ENCODE results near the gene TXNDC16. TPM values are rescaled to one million over a fixed set of nuclear protein-coding genes. Genes with fewer than 3 reads are reported as not detected.
"Not testable (repeated sequence)": the region's sequence is repeated elsewhere in the genome, so short reads cannot be mapped to it uniquely, and the experiment has no call there.

TXNDC16 gene
- total and polyA plus RNA-seq, 10 donors = 1.5 to 18.1 (median 14.9) TPM

DNA sequence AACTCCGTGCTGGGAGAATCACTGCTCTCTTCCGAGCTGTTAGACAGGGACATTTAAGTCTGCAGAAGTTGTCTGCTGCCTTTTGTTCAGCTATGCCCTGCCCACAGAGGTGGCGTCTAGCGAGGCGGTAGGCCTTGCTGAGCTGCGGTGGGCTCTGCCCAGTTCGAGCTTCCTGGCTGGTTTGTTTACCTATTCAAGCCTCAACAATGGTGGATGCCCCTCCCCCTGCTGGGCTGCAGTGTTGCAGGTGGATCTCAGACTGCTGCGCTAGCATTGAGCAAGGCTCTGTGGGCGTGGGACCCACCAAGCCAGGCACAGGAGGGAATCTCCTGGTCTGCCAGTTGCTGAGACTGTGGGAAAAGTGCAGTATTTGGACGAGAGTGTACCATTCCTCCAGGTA lies 44.0 kb upstream of the TXNDC16 start:
- Histone ChIP-seq H3K27ac (no peak overlapping the region), H3K36me3 (no peaks in the 10 kb centered on the region), H3K9me3 (peaks cover 0 to 22% (median 15%) of the 10 kb centered on the region in 8 donors), H3K4me1 (no peaks in the 10 kb centered on the region), H3K4me3 (no peak overlapping the region), H3K27me3 (replicated peaks in 1 of 7) (no peaks in the 10 kb centered on the region)
- 86 to 96% (median 91%) methylated on average over 6 to 10 of the region's 10 CpGs for WGBS, 5 donors
- intact Hi-C loops (cut with DNase I; ENCODE audit: low total_unique reads) = no loop called here
- DNase-seq = no peak
- TF ChIP-seq, protein P1, sequence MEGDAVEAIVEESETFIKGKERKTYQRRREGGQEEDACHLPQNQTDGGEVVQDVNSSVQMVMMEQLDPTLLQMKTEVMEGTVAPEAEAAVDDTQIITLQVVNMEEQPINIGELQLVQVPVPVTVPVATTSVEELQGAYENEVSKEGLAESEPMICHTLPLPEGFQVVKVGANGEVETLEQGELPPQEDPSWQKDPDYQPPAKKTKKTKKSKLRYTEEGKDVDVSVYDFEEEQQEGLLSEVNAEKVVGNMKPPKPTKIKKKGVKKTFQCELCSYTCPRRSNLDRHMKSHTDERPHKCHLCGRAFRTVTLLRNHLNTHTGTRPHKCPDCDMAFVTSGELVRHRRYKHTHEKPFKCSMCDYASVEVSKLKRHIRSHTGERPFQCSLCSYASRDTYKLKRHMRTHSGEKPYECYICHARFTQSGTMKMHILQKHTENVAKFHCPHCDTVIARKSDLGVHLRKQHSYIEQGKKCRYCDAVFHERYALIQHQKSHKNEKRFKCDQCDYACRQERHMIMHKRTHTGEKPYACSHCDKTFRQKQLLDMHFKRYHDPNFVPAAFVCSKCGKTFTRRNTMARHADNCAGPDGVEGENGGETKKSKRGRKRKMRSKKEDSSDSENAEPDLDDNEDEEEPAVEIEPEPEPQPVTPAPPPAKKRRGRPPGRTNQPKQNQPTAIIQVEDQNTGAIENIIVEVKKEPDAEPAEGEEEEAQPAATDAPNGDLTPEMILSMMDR (IDR thresholded peaks at IDR 0.05 in 8 of 11, conservative IDR thresholded peaks at IDR 0.05 in 3 of 11) = no peak
- TF ChIP-seq POLR2A (IDR thresholded peaks at IDR 0.05) (no peak), POLR2AphosphoS5 (IDR thresholded peaks at IDR 0.05) (no peak)

DNA sequence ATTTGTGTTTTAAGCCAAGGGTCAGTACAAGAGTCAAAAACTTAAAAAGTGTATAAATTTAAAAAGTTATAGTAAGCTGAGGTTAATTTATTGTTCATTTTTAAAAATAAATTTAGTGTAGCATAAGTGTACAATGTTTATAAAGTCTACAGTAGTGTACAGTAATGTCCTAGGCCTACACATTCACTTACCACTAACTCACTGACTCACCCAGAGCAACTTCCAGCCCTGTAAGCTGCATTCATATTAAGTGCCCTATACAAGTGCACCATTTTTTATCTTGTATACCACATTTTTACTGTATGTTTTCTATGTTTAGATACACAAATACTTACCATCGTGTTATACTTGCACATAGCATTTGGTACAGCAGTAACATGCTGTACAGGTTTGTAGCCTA lies 38.0 kb upstream of the TXNDC16 start:
- Histone ChIP-seq H3K4me3 (no peak overlapping the region), H3K36me3 (no peaks in the 10 kb centered on the region), H3K27ac (no peak overlapping the region), H3K9me3 (peaks cover 0 to 26% (median 14%) of the 10 kb centered on the region in 8 donors), H3K4me1 (no peaks in the 10 kb centered on the region), H3K27me3 (replicated peaks in 1 of 7) (no peaks in the 10 kb centered on the region)
- no peak for TF ChIP-seq POLR2AphosphoS5 (IDR thresholded peaks at IDR 0.05)
- no peak for TF ChIP-seq POLR2A (IDR thresholded peaks at IDR 0.05)
- TF ChIP-seq, protein P1 (IDR thresholded peaks at IDR 0.05 in 8 of 11, conservative IDR thresholded peaks at IDR 0.05 in 3 of 11) = no peak
- intact Hi-C loops (cut with DNase I; ENCODE audit: low total_unique reads) = no loop called here
- no peak for DNase-seq
- WGBS, 5 donors = 91 to 100% (median 98%) methylated on average over 1 of the region's 1 CpG

DNA sequence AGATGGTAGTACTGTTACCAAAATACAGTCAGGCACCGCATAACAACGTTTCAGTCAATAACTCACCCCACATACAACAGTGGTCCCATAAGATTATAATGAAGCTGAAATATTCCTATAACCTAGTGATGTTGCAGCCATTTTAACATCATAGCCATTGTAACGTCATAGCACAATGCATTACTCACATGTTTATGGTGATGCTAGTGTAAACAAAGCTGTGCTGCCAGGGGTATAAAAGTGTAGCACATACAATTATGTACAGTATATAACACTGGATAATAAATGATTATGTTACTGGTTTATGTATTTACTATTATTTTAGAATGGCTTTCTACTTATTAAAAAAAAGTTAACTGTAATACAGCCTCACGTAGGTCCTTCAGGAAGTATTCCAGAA lies 37.3 kb upstream of the TXNDC16 start:
- Histone ChIP-seq H3K27ac (no peak overlapping the region), H3K36me3 (no peaks in the 10 kb centered on the region), H3K27me3 (replicated peaks in 1 of 7) (no peaks in the 10 kb centered on the region), H3K4me1 (no peaks in the 10 kb centered on the region), H3K4me3 (no peak overlapping the region), H3K9me3 (peaks cover 0 to 19% (median 8%) of the 10 kb centered on the region in 8 donors)
- TF ChIP-seq POLR2AphosphoS5 (IDR thresholded peaks at IDR 0.05) = no peak
- no peak for TF ChIP-seq POLR2A (IDR thresholded peaks at IDR 0.05)
- TF ChIP-seq, protein P1 (IDR thresholded peaks at IDR 0.05 in 8 of 11, conservative IDR thresholded peaks at IDR 0.05 in 3 of 11) = no peak
- intact Hi-C loops (cut with DNase I; ENCODE audit: low total_unique reads) = no loop called here
- 81 to 87% (median 84%) methylated on average over 4 of the region's 4 CpGs for WGBS, 5 donors
- no peak for DNase-seq

DNA sequence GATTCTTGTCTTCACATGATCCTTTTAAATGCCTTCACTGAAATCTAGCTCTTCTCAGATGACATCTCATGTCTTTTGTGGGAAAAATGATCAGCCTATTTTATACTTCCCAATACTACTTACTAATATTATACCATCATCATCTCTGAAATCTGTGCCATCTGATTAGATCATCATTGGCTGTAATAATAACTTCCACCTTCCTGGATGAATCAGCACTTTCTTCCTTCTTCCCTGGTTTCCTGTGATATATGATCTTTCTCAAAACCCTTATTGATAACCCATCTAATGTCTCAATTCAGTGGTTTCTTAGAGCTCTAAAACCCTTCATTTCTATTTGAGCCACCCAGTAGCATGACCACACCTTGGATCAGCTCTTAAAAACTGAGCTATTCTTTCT lies 31.2 kb upstream of the TXNDC16 start:
- H3K4me1 ChIP-seq = no peaks in the 10 kb centered on the region
- H3K9me3 ChIP-seq = no peaks in the 10 kb centered on the region
- no peak overlapping the region for H3K4me3 ChIP-seq
- TF ChIP-seq POLR2AphosphoS5 (IDR thresholded peaks at IDR 0.05) (no peak), POLR2A (IDR thresholded peaks at IDR 0.05) (no peak)
- H3K36me3 ChIP-seq = no peaks in the 10 kb centered on the region
- no peaks in the 10 kb centered on the region for H3K27me3 ChIP-seq (replicated peaks in 1 of 7)
- DNase-seq = no peak
- no peak overlapping the region for H3K27ac ChIP-seq
- intact Hi-C loops (cut with DNase I; ENCODE audit: low total_unique reads) = no loop called here

DNA sequence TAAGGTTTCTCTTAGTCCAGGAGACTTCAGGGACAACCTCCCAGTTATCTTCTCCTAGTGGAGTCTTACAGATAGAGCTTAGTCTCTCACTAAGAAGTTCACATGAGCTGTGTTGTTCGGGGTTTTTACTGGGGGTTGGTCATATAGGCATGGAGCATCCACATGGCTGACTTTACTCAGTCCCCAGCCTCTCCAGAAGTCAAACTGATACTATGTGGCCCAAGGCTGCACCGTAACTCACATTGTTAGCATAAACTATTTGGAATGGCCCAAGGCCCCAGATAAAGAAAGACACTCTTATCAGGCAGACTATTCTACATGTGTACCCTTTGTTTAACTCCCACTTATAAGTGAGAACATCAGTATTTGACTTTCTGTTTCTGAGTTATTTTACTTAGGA lies 23.6 kb upstream of the TXNDC16 start:
- WGBS, 5 donors = 88 to 96% (median 93%) methylated on average over 2 of the region's 2 CpGs
- H3K27me3 ChIP-seq (replicated peaks in 1 of 7) = no peaks in the 10 kb centered on the region
- TF ChIP-seq POLR2A (IDR thresholded peaks at IDR 0.05) (no peak), POLR2AphosphoS5 (IDR thresholded peaks at IDR 0.05) (no peak)
- TF ChIP-seq, protein P1 (IDR thresholded peaks at IDR 0.05 in 8 of 11, conservative IDR thresholded peaks at IDR 0.05 in 3 of 11) = no peak
- no peak overlapping the region for H3K4me3 ChIP-seq
- intact Hi-C loops (cut with DNase I; ENCODE audit: low total_unique reads) = no loop called here
- H3K27ac ChIP-seq = no peak overlapping the region
- peaks cover 3 to 37% (median 33%) of the 10 kb centered on the region in 8 donors for H3K9me3 ChIP-seq
- DNase-seq = no peak
- H3K4me1 ChIP-seq = no peaks in the 10 kb centered on the region
- H3K36me3 ChIP-seq = no peaks in the 10 kb centered on the region

DNA sequence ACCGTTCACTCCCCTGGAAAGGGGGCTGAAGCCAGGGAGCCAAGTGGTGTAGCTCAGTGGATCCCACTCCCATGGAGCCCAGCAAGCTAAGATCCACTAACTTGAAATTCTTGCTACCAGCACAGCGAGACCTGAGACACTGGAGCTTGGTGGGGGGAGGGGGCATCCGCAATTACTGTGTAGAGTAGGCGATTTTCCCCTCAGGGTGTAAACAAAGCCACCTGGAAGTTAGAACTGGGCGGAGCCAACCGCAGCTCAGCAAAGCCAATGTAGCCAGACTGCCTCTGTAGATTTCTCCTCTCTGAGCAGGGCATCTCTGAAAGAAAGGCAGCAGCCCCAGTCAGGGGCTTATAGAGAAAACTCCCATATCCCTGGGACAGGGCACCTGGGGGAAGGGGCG lies 16.1 kb upstream of the TXNDC16 start:
- intact Hi-C loops (cut with DNase I; ENCODE audit: low total_unique reads); H3K27me3 ChIP-seq (replicated peaks in 1 of 7); H3K36me3 ChIP-seq; H3K4me3 ChIP-seq; DNase-seq; H3K4me1 ChIP-seq; H3K27ac ChIP-seq: not testable (repeated sequence)
- H3K9me3 ChIP-seq = peaks cover 3 to 50% (median 39%) of the 10 kb centered on the region in 8 donors
- 88 to 98% (median 95%) methylated on average over 6 to 7 of the region's 7 CpGs for WGBS, 5 donors

Data from spleen (tissue), 11 donors.